HUES48 (cell line): ENCODE measurements around the gene WNT16.

Source experiments
- H3K27ac ChIP-seq: one replicate; pipeline ENCODE4 v1.7.0; 2013; ENCODE audit warnings: low read depth, low read length, inconsistent platforms
- H3K27me3 ChIP-seq: 2 replicates; pipeline ENCODE4 v1.6.1; 2013; ENCODE audit warnings: mild to moderate bottlenecking, low read length; ENCODE audit not compliant: control insufficient read depth, insufficient read depth
- H3K36me3 ChIP-seq: 2 replicates; pipeline ENCODE4 v1.6.1; 2013; ENCODE audit warnings: low read length; ENCODE audit not compliant: control insufficient read depth, insufficient read depth
- H3K4me1 ChIP-seq: 2 replicates; pipeline ENCODE4 v1.6.1; 2013; ENCODE audit warnings: mild to moderate bottlenecking, low read length; ENCODE audit not compliant: control insufficient read depth, insufficient read depth
- H3K4me3 ChIP-seq: 2 replicates; pipeline ENCODE4 v1.5.1; 2013; ENCODE audit warnings: mild to moderate bottlenecking, low read depth, low read length
- H3K9ac ChIP-seq: 2 replicates; pipeline ENCODE4 v1.6.1; 2013; ENCODE audit warnings: mild to moderate bottlenecking, low read depth, low read length, moderate library complexity
- H3K9me3 ChIP-seq: 2 replicates; pipeline ENCODE4 v1.6.1; 2013; ENCODE audit warnings: low read length; ENCODE audit not compliant: control insufficient read depth, insufficient read depth

Gene WNT16

GRCh38 chr7:121376979-121377378 is 48.2 kb downstream of the WNT16 start:
- no peak overlapping the region for H3K27ac ChIP-seq
- H3K4me3 ChIP-seq, result no peak overlapping the region
- H3K9ac ChIP-seq, result no peak overlapping the region
- no peaks in the 10 kb centered on the region for H3K4me1 ChIP-seq
- no peaks in the 10 kb centered on the region for H3K9me3 ChIP-seq
- H3K27me3 ChIP-seq, result no peaks in the 10 kb centered on the region
- peaks cover 60% of the 10 kb centered on the region for H3K36me3 ChIP-seq

DNA sequence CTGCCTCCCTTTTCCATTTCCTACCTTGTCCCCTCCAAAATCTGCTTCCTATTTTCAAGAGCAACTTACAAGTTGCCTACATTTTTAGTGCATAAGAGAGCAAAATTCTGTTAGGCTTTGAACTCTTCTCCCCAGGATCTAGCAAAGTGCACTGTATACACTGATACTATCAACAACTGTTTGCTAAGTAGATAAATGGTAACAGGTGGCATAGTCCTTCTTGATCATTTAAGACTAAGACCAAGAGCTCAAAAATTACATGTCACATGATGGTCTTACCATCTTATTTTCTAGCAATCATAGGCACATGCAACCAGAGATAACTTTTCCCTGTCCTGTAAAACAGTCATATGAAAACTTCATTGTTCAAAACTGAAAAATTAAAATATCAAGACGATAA is 51.1 kb downstream of the WNT16 start:
- H3K9me3 ChIP-seq, result no peaks in the 10 kb centered on the region
- peaks cover 41% of the 10 kb centered on the region for H3K36me3 ChIP-seq
- H3K4me3 ChIP-seq, result no peak overlapping the region
- no peaks in the 10 kb centered on the region for H3K4me1 ChIP-seq
- no peak overlapping the region for H3K9ac ChIP-seq
- no peaks in the 10 kb centered on the region for H3K27me3 ChIP-seq
- no peak overlapping the region for H3K27ac ChIP-seq

DNA sequence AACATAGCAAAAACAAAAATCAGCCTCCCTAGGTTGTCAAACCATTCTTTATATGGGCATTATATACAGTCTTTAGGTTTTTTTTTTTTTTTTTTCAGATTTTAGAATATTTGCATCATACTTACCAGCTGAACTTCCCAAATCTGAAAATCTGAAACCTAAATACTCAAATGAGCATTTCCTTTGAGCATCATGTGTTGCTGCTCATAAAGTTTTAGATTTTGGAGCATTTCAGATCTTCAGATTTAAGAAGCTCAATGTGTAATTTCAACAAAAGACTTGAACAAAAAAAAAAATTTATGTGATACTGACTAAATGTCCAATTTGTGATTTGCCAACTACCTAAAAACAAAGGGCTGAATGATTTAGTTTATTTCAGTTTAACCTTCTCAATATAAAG is 53.7 kb downstream of the WNT16 start:
- Histone ChIP-seq H3K4me1 (no peaks in the 10 kb centered on the region), H3K9ac (no peak overlapping the region), H3K27ac (no peak overlapping the region), H3K4me3 (no peak overlapping the region), H3K36me3 (peaks cover 20% of the 10 kb centered on the region), H3K9me3 (no peaks in the 10 kb centered on the region), H3K27me3 (no peaks in the 10 kb centered on the region)

DNA sequence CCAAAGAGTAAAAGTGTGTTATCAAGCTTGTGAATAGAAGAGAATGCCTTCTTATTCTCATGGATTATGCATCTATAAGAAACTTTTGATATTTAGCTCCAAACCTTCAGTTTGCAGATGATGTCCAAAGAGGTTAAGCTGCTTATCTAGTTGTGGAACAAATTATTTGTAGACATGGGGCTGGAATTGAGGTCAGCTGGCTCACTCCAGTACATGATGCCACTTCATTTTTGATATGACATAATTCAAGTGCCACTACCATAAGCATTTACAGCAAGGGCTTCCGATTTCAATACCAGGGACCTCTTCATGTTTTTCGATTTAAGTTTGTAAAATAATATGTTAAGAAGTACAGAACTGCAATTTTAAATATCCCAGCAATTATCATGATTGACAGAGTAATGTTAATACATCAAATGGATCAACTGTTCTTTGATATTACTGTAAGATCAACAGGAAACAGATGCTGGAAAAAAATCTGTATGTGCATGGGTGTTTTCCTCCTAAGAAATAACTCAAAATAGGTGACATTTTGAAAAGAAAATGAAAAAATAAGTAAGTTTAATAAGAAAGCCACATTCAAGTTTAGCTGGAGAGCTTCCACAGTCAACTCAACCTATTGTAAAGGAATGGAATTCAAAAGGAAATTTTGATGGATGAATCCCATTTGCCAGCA is 54.6 kb downstream of the WNT16 start:
- Histone ChIP-seq H3K4me1 (peaks cover 3% of the 10 kb centered on the region; the same call in 1 of the 2 replicates), H3K4me3 (no peak overlapping the region), H3K9me3 (no peaks in the 10 kb centered on the region), H3K9ac (no peak overlapping the region), H3K27ac (no peak overlapping the region), H3K27me3 (no peaks in the 10 kb centered on the region), H3K36me3 (peaks cover 11% of the 10 kb centered on the region)

DNA sequence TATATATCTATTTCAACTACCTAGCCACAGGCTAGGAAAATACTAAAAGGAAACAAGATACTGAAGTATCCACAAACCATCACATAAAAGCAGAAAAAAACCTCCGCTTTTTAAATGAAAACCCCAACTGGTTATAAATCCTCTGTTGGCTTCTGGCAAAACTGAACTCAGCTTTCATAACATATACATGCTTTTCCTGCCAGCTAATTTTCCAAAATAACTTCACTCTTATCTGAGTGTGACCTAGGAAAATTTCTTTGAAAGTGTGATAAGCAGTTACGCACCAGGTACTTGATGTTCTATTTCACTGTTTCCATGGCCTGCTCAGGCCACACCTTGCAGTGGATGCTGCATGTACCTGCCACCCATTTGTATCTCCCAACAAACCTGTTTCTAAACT is 55.5 kb downstream of the WNT16 start:
- Histone ChIP-seq H3K36me3 (peaks cover 7% of the 10 kb centered on the region; the same call in 1 of the 2 replicates), H3K4me1 (peaks cover 11% of the 10 kb centered on the region; the same call in 1 of the 2 replicates), H3K9ac (no peak overlapping the region), H3K27me3 (no peaks in the 10 kb centered on the region), H3K9me3 (no peaks in the 10 kb centered on the region), H3K27ac (no peak overlapping the region), H3K4me3 (no peak overlapping the region)

- H3K36me3 ChIP-seq, result no peaks in the 10 kb centered on the region
- H3K9me3 ChIP-seq, result no peaks in the 10 kb centered on the region
- no peak overlapping the region for H3K4me3 ChIP-seq
- H3K27me3 ChIP-seq, result no peaks in the 10 kb centered on the region
- no peak overlapping the region for H3K9ac ChIP-seq
- peaks cover 12% of the 10 kb centered on the region; the same call in 1 of the 2 replicates for H3K4me1 ChIP-seq
- no peak overlapping the region for H3K27ac ChIP-seq
These were observed 56.4 kb downstream of the WNT16 start for GRCh38 chr7:121385056-121385799.

GRCh38 chr7:121385800-121386179 is 57.0 kb downstream of the WNT16 start:
- H3K36me3 ChIP-seq, result no peaks in the 10 kb centered on the region
- peaks cover 15% of the 10 kb centered on the region; the same call in 1 of the 2 replicates for H3K4me1 ChIP-seq
- H3K4me3 ChIP-seq, result no peak overlapping the region
- H3K27ac ChIP-seq, result no peak overlapping the region
- no peaks in the 10 kb centered on the region for H3K9me3 ChIP-seq
- no peak overlapping the region for H3K9ac ChIP-seq
- no peaks in the 10 kb centered on the region for H3K27me3 ChIP-seq

DNA sequence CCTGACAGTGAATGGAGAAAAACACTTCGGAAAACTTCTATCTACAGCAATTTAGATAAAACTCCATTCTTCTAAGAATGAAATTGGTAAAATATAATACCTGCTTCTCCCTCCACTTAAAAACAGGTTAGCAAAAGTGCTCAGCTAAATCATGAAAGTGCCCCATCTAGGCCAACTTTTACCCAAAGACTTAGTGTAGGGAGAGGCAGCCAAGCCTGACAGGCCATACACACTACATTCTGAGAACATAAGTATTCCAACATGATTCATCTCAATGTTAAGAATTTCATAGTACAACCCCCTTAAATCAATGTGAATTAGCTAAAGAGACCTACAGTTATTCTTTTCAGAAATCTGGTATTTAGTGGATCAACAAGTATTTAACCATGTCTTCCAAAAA is 60.1 kb downstream of the WNT16 start:
- no peak overlapping the region for H3K9ac ChIP-seq

GRCh38 chr7:121390109-121390508 is 61.3 kb downstream of the WNT16 start:
- no peaks in the 10 kb centered on the region for H3K27me3 ChIP-seq
- no peak overlapping the region for H3K9ac ChIP-seq
- H3K4me3 ChIP-seq, result no peak overlapping the region
- no peaks in the 10 kb centered on the region for H3K9me3 ChIP-seq
- peaks cover 5% of the 10 kb centered on the region; the same call in 1 of the 2 replicates for H3K36me3 ChIP-seq
- H3K27ac ChIP-seq, result no peak overlapping the region
- peaks cover 23% of the 10 kb centered on the region; the same call in 1 of the 2 replicates for H3K4me1 ChIP-seq

More for the DNA sequence above, 60.1 kb downstream of the WNT16 start:
- peaks cover 15% of the 10 kb centered on the region; the same call in 1 of the 2 replicates for H3K4me1 ChIP-seq
- H3K36me3 ChIP-seq, result peaks cover 5% of the 10 kb centered on the region; the same call in 1 of the 2 replicates
- no peaks in the 10 kb centered on the region for H3K27me3 ChIP-seq
- no peak overlapping the region for H3K27ac ChIP-seq
- H3K9me3 ChIP-seq, result no peaks in the 10 kb centered on the region
- H3K4me3 ChIP-seq, result no peak overlapping the region

DNA sequence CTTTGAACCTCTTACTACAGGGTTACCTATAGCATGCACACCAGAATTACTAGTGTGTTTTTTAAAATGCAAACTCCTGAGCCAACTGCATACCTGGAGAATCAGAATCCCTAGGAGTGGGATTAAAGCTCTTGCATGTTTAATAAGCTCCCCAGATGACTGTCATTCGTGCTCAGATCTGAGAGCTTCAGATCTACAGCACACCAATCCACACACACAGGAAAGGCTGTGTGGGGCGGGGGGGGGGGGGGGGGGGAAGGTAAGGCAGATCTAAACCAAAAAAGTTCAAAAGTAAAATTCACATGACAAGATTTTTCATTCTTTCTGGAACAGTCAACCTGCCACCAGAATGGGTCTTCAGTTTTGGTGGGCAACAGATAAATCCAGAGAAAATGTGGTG is 61.8 kb downstream of the WNT16 start:
- no peaks in the 10 kb centered on the region for H3K27me3 ChIP-seq
- H3K4me3 ChIP-seq, result no peak overlapping the region
- H3K9me3 ChIP-seq, result no peaks in the 10 kb centered on the region
- H3K4me1 ChIP-seq, result peaks cover 23% of the 10 kb centered on the region; the same call in 1 of the 2 replicates
- H3K36me3 ChIP-seq, result peaks cover 5% of the 10 kb centered on the region; the same call in 1 of the 2 replicates
- H3K27ac ChIP-seq, result no peak overlapping the region
- no peak overlapping the region for H3K9ac ChIP-seq
